GM04503 (cell line): ENCODE measurements around the gene TFR2.

Experiments used
- DNase-seq: peaks from one replicate; pipeline ENCODE4 v3.0.0-alpha.2; 2012; ENCODE audit warnings: low read depth

The TFR2 gene

GRCh38 chr7:100572281-100572948 lies 68.9 kb downstream of the TFR2 start:
- no peak for DNase-seq

- no peak for DNase-seq
These were observed 69.6 kb downstream of the TFR2 start for GRCh38 chr7:100571829-100572116.

DNA sequence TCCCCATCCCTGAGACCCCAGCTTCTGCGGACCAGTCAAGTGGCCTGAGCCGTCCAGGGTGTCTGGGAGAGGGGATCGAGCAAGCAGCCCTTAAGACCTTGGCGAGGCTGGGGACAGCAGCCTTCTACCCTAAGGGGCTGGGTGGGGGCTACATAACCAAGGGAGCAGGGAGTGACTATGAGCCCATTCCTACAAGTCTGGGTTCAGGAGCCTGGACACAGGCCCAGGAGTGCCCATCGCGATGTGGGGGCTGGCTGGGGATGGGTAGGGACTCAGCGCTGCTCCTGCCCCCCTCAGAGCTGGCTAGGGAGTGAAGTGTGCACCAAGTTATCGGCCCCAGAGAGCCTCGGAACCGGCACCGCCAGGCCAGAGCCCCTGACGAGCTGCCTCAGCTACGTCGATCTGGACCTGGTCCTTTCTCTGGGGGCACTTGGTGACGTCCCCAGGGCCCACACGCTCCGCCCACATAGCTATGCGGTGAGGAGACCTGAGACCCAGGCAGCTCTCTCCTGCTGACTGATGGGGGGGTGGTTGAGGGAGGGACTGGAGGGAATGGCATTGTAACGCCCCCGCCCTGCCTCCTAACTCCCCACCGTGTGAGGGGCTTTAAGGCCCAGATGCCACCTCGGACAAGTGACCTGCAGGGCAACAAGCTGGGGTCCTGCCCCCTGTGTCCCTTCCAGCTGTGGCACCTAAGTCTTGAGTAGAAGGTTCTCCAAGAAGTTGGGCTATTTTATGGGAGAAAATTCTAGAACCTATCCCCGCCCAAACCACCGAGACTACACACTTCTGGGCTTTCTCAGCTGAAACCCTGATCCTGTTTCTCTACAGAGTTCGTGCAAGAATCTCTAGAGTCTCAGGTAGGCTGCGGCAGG lies 70.2 kb downstream of the TFR2 start:
- no peak for DNase-seq
